Dedifferentiated amniotic fluid mesenchymal stem cell (primary cell): Measurements from ENCODE around the gene NAA40.

ENCODE experiments used
- DNase-seq: peaks from one replicate; pipeline ENCODE4 v3.0.0-alpha.2; 2016; ENCODE audit errors: extremely low spot score

Gene NAA40

DNA sequence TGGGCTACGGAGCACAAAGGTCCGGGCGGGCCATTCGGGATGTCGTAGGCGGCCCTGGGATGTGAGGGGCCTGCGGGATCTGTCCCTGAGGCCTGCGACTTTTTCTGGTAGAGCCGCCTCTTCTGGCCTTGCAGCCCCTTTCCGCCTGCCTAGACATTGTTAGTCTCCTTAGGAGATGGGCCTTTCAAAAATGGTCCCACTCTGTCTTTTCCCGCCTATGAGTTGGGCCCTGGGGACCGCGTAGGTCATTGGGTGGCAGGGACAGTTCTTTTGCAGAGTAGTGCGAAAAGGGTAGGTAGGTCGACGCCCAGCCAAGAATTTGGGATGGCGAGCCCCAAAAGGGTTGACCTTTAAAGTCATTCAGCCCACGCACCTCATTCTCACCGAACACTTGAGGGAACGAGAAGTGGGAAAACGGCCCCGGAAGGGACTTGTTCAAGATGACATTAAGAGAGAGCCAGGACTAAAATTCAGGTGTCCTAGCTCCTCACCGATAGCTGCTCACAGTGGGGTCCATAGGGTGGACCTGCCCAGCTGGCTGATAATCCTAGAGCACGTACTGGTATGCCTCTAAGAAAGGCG lies 48.2 kb downstream of the NAA40 start:
- DNase-seq: no peak

DNA sequence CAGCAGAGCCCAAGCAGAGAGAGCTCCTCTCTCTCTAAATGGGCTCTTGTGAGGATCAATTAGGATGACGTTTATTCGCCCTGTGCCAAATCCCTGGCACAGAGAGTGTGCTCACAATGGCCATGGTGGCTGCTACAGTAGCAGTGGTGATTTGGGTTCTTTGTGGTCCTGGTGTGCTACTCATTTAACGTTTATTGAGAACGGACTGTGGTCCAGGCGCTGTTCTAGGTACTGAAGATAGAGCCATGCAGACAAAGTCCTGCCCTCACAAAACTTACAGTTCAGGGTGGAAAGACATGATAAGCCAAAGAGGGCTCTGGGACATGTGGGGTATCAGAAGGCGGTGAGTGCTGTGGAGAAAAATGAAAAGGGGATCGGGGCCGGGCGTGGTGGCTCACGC lies 52.8 kb downstream of the NAA40 start:
- no peak for DNase-seq

GRCh38 chr11:63993100-63993499 lies 54.3 kb downstream of the NAA40 start:
- DNase-seq: no peak

DNA sequence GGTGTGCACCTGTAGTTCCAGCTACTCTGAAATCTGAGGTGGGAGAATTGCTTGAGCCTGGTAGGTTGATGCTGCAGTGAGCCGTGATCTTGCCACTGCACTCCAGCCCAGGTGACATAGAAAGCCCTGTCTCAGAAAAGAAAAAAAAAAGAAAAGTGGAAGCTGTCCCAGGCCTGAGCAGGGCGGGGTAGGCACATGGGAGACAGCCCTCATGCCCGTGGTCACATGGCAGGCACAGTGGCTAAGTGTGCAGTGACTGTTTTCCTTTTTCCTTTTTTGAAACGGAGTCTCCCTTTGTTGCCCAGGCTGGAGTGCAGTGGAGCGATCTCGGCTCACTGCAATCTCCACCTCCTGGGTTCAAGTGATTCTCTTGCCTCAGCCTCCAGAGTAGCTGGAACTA lies 55.2 kb downstream of the NAA40 start:
- no peak for DNase-seq

GRCh38 chr11:63996512-63996911 lies 57.7 kb downstream of the NAA40 start:
- no peak for DNase-seq

DNA sequence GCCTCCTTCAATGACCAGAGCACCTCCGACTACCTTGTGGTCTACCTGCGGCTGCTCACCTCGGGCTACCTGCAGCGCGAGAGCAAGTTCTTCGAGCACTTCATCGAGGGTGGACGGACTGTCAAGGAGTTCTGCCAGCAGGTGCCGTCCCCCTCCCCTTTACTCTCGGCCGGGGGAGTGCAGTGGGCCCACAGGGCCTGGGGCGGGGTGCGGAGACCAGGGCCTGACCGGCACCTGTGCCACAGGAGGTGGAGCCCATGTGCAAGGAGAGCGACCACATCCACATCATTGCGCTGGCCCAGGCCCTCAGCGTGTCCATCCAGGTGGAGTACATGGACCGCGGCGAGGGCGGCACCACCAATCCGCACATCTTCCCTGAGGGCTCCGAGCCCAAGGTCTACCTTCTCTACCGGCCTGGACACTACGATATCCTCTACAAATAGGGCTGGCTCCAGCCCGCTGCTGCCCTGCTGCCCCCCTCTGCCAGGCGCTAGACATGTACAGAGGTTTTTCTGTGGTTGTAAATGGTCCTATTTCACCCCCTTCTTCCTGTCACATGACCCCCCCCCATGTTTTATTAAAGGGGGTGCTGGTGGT lies 58.4 kb downstream of the NAA40 start:
- no peak for DNase-seq

GRCh38 chr11:63997801-63998337 lies 59.1 kb downstream of the NAA40 start:
- no peak for DNase-seq

- DNase-seq: no peak
Observed at GRCh38 chr11:63998558-63999348, 60.0 kb downstream of the NAA40 start.

GRCh38 chr11:63999349-64000025 lies 60.7 kb downstream of the NAA40 start:
- no peak for DNase-seq

DNA sequence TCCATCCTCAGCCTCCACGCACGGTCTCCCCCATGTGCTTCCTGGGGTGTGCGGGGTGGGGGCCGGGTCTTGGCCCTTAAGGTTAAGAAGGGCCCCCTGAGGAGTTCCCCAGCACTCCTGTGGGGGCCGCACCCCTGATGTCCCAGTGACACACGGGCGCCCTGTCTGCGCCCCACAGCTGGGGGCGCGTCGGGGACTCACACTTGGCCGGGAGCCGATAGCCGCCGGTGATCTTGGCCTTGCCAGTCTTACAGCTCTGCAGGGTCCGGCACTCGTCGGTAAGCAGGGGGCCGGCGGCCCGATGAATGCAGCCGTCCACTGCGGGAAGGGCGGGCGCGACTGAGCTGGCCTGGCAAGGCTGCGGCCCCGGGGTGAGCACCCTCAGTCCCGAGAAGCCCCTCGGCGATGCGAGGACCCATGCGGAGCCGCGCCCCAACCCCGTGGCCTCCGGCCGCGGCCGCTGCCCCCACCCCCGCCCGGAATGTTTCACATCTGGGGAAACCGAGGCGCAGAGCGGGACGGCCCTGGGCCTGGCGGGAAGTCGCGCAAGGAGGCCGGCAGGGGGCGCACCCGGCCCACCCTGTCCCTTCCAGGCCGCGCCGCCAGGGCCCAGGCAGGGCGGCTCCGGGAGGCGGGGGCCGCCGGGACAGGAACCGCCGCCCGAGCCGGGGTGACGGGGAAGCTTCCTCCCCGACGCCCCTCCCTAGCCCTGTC lies 61.4 kb downstream of the NAA40 start:
- DNase-seq: peak; percentile 26

DNA sequence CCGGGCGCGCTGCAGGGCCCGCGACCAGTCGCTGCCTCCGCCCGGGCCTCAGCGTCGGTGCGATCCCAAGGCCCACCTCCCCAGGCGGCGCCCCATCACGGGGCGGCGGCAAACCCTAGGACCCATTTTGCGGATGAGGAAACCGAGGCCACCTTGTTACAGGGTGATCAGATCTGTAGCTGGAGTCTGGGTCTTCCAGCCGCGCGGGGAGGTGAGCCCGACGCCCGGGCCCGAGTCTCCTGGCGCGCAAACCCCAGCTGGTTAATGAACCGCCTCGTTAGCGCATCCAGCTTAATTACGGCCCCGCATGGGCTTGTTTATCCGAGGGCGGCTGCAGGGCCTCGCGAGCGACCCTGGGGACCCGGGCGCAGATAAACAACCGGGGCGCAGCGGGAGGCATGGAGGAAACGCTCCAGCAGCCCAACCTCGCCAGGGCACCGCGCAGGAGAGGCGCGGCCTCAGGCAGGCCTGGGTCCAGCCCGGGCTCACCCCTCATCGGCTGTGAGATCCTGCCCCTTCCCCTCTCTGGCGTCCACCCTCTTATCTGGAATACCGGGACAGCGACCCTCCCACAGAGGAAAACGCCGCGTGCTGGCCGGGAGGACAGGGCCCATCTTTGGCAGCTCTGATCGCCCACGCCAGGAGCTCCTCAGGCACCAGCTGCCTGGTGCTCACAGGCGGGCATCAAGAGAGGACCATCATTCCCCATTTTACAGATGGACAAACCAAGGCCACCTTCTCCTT lies 62.1 kb downstream of the NAA40 start:
- DNase-seq: no peak

DNA sequence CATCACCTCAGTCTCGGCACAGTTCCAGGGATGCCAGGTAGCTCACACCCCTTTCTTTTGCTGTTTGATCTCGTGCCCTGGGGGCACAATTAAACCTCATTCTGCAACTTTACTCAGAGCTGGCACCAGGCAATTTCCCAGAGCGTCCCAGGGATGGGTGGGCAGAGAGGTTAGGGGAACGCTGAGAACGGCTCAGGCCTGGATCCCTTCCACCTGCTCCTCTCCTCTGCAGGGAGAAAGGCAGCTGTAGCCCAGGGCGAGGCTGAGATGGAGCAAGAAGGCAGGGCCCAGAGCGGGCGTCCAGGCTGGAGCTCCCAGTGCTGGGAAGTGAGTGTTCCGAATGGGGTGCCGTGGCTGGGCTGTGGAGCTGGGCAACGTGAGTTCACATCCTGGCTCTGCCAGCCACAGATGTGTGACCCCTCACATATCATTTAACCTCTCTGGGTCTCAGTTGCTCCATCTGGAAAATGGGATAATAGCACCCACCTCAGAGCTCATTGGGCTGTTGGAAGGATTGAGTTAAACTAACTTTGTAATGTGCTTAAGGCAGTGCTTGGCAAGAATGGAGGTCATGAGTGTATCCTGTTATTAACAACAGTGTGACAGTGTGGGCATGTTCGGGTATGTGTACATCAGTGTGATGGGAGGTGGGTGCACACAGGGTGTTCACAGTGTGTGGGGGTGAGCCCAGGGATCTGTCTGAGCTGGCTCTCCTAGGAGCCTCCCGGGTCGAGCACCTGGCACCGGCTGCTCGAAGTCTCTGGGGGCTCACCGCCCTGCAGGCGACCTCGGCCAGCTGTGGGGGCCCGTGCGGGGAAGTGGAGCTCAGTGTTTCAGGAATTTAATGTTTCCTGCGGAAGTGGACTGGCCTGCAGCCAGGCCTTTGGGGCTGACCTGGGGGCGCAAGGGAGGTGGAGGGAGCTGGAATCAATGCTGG lies 63.0 kb downstream of the NAA40 start:
- DNase-seq: no peak

DNA sequence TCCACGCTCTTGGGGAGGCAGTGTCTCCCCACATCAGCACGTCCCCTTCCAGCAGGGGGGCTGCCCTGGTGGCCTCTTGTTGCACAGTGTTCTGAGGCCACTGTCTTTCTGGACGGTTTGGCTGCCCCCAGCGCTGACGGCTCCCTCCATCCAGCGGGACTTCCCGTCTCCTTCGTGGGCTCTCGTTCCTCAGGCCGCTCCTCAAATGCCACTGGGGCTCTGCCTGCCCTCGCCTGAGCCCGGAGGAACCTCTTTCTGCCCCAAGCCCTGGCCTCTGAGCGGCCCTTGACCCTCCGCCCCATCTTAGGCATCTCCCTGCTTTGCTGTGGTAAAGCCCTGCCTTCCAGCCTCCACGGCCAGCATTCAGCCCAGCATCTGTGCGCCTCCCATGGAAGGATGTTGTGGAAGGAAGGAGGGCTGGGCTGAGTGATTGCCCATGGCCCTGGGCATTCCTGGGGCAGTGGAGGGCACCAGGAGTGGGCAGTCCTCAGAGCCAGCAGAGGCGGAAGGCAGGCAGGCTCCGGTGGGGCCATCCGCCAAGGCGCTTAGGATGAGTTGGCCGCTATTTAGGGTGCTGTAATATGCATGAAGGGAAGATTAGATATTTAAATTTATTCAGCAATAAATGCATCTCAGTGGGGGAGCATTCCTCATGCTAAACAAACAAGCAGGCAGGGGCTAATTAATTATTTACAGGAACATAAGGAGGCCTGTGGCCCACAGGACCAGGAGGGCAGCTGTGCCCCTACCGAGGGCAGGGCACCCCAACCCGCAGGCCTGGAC lies 65.2 kb downstream of the NAA40 start:
- no peak for DNase-seq

GRCh38 chr11:64004590-64004984 lies 65.8 kb downstream of the NAA40 start:
- no peak for DNase-seq

DNA sequence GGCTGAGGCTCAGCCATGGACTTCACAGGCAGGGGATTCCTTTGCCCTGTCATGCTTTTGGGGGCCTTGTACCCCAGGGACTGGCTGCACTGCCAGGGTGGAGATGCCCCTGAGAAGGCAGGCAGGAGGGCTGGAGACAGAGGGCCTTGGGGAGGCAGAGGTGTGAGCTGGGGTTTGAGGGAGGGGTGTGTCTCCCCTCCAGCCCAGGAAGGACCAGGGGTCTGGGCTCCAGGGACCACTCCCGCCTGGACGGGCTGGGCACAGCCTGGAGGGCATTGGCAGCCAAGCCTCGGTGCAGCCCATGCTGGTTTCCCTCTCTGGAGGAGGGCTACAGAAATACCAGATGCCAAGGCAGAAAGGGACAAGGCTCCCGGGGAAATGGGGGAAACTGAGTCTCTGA lies 66.9 kb downstream of the NAA40 start:
- DNase-seq: no peak

- no peak for DNase-seq
Observed at GRCh38 chr11:64006398-64006797, 67.6 kb downstream of the NAA40 start.
